Activated CD4-positive, CD25-positive, alpha-beta regulatory T cell (primary cell): Measurements from ENCODE around the gene TMEM161B.
"Not testable (repeated sequence)": the region's sequence is repeated elsewhere in the genome, so short reads cannot be mapped to it uniquely, and the experiment has no call there.

Experiments
- DNase-seq, 4 experiments: peaks; one replicate each; lab custom pipeline; 2025; lab: John Stamatoyannopoulos, UW

TMEM161B gene

DNA sequence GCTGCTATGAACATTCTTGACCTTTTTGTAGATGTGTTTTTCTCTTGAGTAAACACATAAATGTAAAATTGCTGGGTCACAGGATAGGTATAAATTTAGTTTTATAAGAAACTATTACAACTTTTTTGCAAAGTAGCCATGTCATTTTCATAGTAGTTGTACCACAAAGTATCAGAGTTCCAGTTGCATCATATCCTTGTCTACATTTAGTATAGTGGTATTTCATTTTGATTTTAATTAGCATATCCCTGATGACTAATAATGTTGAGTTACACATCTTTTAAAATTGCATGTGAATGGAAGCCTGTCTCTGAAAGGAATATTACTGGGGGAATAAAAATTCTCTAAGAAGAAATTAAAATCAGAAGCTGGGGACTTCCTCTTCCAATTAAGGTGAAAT, 85.4 kb downstream of the TMEM161B start:
- DNase-seq = no peak

DNA sequence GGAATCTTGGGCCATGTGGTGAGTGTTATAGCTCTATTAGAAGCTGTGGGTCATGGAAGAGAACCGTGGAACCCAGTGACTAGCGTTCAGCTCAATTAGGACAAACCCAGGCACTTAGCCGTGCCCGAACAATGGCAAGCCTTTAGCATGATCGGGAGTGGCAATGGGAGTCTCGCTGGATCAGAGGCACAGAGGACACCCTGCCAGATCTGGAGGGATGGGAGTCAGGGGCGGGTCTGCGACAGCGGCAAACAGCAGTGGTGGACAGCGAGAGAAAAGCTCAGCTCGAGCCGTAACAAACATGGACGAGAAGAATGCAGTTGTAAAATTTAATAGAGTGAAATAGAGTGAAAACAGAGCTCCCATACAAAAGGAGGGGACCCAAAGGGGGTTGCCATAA, 91.2 kb downstream of the TMEM161B start:
- DNase-seq = not testable (repeated sequence)

DNA sequence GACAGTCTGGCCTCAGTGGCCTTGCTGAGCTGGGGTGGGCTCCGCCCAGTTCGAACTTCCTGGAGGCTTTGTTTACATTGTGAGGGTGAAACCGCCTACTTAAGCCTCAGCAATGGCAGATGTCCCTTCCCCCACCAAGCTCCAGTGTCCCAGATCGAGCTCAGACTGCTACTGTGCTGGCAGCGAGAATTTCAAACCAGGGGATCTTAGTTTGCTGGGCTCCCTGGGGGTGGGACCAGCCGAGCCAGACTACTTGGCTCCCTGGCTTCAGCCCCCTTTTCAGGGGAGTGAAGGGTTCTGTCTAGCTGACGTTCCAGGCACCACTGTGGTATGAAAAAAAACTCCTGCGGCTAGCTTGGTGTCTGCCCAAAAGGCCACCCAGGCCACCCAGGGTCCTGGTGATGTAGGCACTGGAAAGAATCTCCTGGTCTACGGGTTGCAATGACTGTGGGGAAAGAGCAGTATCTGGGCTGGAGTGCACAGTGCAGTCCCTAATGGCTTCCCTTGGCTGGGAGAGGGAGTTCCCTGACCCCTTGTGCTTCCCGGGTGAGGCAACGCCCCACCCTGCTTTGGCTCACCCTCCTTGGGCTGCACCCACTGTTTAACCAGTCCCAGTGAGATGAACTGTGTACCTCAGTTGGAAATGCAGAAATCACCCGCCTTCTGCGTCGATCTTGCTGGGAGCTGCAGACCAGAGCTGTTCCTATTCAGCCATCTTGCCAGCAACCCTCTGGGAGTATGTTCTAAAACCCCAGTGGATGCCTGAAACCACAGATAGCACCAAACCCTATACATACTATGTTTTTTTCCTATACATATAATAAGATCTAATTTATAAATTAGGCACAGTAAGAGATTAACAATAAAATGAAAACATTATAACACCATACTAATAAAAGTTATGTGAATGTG, 95.5 kb downstream of the TMEM161B start:
- no peak for DNase-seq

DNA sequence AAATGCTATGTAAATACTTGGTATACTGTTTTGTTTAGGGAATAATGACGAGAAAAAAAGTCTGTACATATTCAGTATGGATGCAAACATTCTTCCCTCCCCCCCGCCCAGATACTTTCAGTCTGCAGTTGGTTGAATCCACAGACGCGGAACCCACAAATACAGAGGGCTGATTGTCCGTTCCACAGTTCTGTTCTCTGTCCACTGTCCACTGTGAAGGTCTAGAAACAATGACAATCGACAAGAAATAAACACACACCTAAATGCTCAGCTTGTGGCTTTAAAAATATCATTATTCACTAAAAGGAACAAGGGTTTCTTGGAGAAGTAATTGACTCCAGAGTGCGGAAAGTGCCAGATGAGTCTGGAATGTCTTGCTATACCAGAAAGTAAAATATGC, 109.1 kb downstream of the TMEM161B start:
- no peak for DNase-seq

DNA sequence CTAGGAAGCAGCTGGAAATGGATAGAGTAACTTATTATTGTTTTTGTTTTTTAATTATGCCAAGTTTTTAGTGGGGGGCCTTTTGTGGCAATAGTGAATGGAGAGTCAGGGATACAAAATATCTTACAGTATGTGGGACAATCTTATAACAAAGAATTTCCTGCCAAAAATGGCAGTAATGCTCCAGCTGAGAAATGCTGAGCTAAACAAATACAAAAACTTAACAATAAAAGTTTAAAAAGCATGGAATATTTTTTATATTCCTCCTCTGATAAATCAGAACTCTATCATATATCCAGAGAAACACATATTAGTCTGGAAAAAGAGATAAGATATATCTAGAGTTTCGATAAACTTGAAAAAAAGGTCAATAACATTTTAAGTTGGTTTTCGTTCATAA, 110.6 kb downstream of the TMEM161B start:
- DNase-seq = no peak

DNA sequence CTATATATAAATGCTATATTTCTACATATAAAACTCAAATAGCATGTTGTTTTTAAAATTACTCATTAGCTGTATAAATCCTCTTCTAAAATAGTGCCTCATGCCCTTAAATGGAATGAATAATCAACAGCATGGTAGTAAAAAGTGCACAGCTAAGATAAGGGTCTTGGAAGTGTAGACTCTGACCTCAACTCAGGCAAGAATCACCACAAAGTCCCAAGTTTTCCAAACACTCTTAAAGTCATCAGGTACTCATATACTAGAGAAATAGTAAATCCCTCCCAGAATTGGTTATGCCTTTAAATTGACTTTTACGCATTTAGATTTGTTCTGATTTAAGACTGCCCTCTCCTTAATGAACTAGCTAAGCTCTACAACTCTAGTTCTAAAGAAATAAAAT, 113.8 kb downstream of the TMEM161B start:
- no peak for DNase-seq

DNA sequence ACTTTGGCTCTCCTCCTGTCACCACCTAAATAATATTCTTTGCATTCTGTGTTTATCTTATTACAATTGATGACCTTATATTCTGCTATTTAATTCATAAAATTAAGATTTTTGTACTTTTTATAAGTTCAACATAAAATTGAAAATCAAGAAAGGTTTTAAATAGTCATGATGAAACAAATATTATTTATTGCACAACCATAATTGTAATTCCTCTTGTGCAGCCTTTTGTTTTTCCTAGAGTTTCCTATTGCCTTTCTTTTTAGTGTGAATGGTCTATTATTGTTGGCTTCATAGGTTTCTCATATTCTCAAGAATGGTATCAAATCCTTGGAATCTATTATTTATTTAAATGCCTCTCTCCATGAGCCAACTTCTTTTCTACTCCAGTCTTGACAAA, 117.9 kb downstream of the TMEM161B start:
- no peak for DNase-seq

DNA sequence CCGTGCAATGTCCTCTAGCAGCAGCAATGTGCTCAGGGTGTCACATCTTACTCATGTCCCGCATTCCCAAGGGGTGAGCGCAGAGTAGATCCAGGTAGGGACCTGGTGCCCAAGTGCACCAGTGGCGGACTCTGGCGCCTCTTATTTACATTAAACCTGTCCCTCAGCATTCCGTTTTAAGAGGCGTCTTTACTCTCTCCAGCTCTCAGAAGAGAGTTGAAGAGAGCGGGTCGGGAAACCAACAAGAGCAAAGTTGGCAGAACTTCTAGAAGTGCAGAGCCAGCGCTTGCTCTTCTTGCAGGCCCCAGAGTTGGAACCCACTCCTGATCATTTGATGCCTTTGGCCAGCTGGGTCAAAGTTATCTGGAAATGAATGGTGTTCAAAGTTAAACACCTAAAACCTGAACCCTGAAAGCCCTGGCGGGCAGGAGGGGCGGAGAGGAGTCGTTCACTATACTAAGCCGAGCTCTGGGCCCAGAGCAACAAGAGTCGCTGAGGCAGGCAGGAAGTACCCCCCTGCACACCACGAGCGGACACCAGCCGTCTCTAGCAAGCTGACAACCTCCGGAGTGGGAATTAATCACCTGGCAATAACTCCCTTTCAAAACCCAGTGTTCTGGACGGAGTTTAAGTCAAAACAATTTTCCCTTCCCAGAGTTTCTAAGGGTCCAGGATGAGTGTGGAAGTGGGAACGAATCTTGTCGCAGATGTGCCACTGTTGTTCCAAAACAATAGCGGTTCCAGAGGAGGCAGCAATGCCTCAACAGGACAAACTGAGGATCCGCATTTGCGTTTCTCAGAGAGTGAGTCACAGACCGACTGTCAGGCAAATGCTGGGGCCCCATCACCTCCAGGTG, 122.8 kb downstream of the TMEM161B start:
- no peak for DNase-seq

DNA sequence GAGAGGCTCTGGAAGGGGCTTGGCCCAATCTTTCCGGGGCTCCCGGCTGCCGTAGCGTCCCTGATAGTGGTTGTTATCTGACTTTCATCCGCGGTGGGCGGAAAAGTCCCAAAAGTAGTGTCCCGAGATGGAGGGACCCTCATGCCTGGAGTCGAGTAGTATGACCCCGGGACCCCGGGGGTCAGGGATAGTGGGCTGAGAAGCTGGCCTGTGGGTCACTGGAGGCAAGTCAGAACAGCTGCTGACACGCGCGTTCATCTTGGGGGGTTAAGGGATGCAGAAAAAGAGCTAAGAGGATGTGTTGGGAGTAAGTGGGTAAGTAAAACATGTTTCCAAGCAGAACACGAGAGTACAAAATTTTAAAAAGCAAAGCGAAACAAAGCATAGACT, 123.4 kb downstream of the TMEM161B start:
- no peak for DNase-seq
